Skeletal muscle satellite cell (primary cell): ENCODE measurements around the gene TMEM130.

Experiments
- H3K27me3 ChIP-seq: 2 replicates; pipeline ENCODE4 v1.7.0; 2013; ENCODE audit warnings: low read length; ENCODE audit not compliant: control insufficient read depth, insufficient read depth
- H3K36me3 ChIP-seq: 2 replicates; pipeline ENCODE4 v1.7.0; 2013; ENCODE audit warnings: mild to moderate bottlenecking, control low read depth, low read length; ENCODE audit not compliant: insufficient read depth
- H3K4me1 ChIP-seq: 2 replicates; pipeline ENCODE4 v1.7.0; 2013; ENCODE audit warnings: low read length; ENCODE audit not compliant: control insufficient read depth, insufficient read depth
- H3K4me2 ChIP-seq: 2 replicates; pipeline ENCODE4 v1.7.0; 2013; ENCODE audit warnings: mild to moderate bottlenecking, low read length
- H3K4me3 ChIP-seq: 2 replicates; pipeline ENCODE4 v1.7.0; 2013; ENCODE audit warnings: low read length
- H3K9ac ChIP-seq: 2 replicates; pipeline ENCODE4 v1.7.0; 2013; ENCODE audit warnings: mild to moderate bottlenecking, low read depth, low read length, moderate library complexity
- H3K9me3 ChIP-seq: replicated peaks from 2 replicates; pipeline ENCODE4 v1.7.0; 2013; ENCODE audit warnings: mild to moderate bottlenecking, control low read depth, low read length

Gene TMEM130

DNA sequence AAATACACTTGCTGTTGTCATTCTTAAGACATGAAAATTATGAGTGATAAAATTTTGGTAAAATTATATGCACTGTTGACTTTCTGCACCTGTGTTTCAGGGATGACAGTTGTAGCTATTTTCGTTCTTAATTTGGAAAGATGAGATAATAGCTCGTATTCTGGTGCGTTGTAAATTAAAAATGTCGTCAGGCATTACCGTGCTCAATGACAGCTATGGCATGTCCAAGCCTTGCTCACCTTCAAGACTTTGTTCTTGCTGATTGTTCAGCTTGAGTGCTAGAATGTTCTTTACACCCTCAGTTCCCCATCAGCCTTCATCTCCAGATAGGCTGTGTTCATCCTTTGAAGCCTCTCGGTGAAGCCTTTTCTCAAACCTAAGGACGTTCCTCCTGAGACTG, 30.0 kb upstream of the TMEM130 start:
- no peak overlapping the region for H3K4me3 ChIP-seq
- H3K27me3 ChIP-seq: no peaks in the 10 kb centered on the region
- H3K9ac ChIP-seq: no peak overlapping the region
- peaks cover 97% of the 10 kb centered on the region for H3K36me3 ChIP-seq
- no peak overlapping the region for H3K4me2 ChIP-seq
- H3K4me1 ChIP-seq: no peaks in the 10 kb centered on the region
- H3K9me3 ChIP-seq: no peaks in the 10 kb centered on the region

DNA sequence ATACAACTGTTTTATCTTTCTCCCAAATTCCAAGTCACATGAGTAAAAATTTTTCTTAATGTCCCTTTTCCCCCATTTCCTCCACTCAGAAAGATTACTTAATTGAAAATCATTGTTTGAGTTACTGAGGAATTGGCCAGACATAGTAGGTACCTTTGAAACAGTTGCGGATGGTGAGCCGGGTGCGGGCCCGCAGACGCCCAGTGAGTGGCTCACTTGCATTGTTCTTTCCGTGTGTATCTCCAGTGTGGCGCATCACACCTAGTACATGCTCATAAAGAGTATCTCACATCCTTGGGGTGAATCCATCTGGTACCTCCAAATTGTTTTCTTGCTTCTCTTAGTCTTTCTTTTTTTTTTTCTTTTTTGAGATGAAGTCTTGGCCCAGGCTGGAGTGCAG, 22.8 kb upstream of the TMEM130 start:
- H3K9ac ChIP-seq: no peak overlapping the region
- no peak overlapping the region for H3K4me3 ChIP-seq
- peaks cover 64% of the 10 kb centered on the region for H3K36me3 ChIP-seq
- no peaks in the 10 kb centered on the region for H3K27me3 ChIP-seq
- no peak overlapping the region for H3K4me2 ChIP-seq
- no peaks in the 10 kb centered on the region for H3K9me3 ChIP-seq
- H3K4me1 ChIP-seq: no peaks in the 10 kb centered on the region

- H3K4me1 ChIP-seq: no peaks in the 10 kb centered on the region
- H3K36me3 ChIP-seq: peaks cover 53% of the 10 kb centered on the region
- H3K27me3 ChIP-seq: no peaks in the 10 kb centered on the region
- H3K4me3 ChIP-seq: no peak overlapping the region
- no peak overlapping the region for H3K9ac ChIP-seq
- H3K9me3 ChIP-seq: no peaks in the 10 kb centered on the region
- H3K4me2 ChIP-seq: no peak overlapping the region
Measured at GRCh38 chr7:98887038-98887437, 17.2 kb upstream of the TMEM130 start.

DNA sequence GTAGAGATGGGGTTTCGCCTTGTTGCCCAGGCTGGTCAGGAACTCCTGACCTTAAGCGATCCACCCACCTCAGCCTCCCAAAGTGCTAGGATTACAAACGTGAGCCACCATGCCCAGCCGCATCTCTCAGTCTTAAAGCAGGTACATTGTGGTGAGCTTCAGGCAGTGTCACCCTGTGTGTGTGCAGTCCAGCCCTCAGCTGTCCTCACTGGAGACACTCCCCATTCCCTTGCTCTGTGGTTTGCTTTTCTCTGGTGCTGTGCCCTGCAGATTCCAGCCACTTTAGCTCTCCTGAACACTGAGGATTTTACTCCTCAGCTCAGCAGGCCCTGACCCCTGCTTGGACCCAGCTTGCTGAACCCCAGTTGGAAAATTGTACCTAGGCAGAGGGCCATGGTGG, 14.6 kb upstream of the TMEM130 start:
- Histone ChIP-seq H3K27me3 (no peaks in the 10 kb centered on the region), H3K4me1 (peaks cover 5% of the 10 kb centered on the region), H3K4me2 (no peak overlapping the region), H3K36me3 (peaks cover 54% of the 10 kb centered on the region), H3K4me3 (no peak overlapping the region), H3K9ac (no peak overlapping the region), H3K9me3 (no peaks in the 10 kb centered on the region)

GRCh38 chr7:98881561-98882315, 11.9 kb upstream of the TMEM130 start:
- H3K9ac ChIP-seq: no peak overlapping the region
- H3K4me2 ChIP-seq: no peak overlapping the region
- H3K9me3 ChIP-seq: no peaks in the 10 kb centered on the region
- H3K4me1 ChIP-seq: peaks cover 10% of the 10 kb centered on the region
- H3K36me3 ChIP-seq: peaks cover 39% of the 10 kb centered on the region
- H3K27me3 ChIP-seq: no peaks in the 10 kb centered on the region
- no peak overlapping the region for H3K4me3 ChIP-seq

GRCh38 chr7:98880485-98880884, 10.7 kb upstream of the TMEM130 start:
- H3K4me2 ChIP-seq: no peak overlapping the region
- H3K4me3 ChIP-seq: no peak overlapping the region
- no peak overlapping the region for H3K9ac ChIP-seq
- no peaks in the 10 kb centered on the region for H3K27me3 ChIP-seq
- H3K36me3 ChIP-seq: peaks cover 37% of the 10 kb centered on the region
- H3K4me1 ChIP-seq: peaks cover 10% of the 10 kb centered on the region
- no peaks in the 10 kb centered on the region for H3K9me3 ChIP-seq

GRCh38 chr7:98879979-98880315, 10.1 kb upstream of the TMEM130 start:
- Histone ChIP-seq H3K36me3 (peaks cover 37% of the 10 kb centered on the region), H3K9me3 (no peaks in the 10 kb centered on the region), H3K9ac (peak overlapping the region; percentile 100), H3K4me3 (peak overlapping the region; percentile 99), H3K27me3 (no peaks in the 10 kb centered on the region), H3K4me1 (peaks cover 10% of the 10 kb centered on the region), H3K4me2 (peak overlapping the region; percentile 97)

DNA sequence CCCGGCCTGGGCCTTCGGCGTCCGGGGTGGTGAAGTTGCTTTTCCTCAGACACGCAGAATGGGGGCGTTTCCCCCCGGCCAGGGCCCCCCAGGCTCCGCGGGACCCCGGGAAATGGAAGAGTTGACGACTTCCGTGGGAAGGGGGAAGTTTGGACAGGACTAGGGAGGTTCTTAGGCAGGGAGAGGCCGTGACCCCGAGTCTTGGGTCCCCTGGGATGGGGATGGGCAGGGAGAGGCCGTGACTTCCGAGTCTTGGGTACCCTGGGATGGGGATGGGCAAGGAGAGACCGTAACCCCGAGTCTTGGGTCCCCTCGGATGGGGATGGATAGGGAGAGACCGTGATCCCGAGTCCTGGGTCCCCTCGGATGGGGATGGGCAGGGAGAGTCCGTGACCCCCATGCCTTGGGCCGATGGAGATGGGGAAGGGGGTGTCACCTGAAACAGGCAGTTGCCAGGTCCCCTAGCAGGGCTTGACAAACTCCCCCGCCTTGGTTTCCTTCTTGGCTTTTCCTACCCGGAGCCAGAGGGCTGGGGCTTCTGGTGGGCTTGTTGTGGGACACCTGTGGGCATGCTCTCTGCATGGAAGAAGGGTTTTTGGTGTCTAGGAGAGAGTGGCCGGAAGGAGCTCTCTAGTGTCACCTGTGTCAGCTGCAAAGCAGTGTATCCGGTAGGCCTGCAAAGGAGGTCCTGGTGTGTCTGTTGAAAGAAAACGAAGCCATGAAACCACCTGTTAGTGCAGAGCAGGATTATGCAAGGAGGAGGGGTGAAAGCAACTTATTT, 9.6 kb upstream of the TMEM130 start:
- no peaks in the 10 kb centered on the region for H3K27me3 ChIP-seq
- H3K4me1 ChIP-seq: peaks cover 10% of the 10 kb centered on the region
- peak overlapping the region; percentile 99 for H3K4me3 ChIP-seq
- H3K9ac ChIP-seq: peak overlapping the region; percentile 100
- H3K36me3 ChIP-seq: peaks cover 32% of the 10 kb centered on the region
- H3K9me3 ChIP-seq: no peaks in the 10 kb centered on the region
- peak overlapping the region; percentile 97 for H3K4me2 ChIP-seq

DNA sequence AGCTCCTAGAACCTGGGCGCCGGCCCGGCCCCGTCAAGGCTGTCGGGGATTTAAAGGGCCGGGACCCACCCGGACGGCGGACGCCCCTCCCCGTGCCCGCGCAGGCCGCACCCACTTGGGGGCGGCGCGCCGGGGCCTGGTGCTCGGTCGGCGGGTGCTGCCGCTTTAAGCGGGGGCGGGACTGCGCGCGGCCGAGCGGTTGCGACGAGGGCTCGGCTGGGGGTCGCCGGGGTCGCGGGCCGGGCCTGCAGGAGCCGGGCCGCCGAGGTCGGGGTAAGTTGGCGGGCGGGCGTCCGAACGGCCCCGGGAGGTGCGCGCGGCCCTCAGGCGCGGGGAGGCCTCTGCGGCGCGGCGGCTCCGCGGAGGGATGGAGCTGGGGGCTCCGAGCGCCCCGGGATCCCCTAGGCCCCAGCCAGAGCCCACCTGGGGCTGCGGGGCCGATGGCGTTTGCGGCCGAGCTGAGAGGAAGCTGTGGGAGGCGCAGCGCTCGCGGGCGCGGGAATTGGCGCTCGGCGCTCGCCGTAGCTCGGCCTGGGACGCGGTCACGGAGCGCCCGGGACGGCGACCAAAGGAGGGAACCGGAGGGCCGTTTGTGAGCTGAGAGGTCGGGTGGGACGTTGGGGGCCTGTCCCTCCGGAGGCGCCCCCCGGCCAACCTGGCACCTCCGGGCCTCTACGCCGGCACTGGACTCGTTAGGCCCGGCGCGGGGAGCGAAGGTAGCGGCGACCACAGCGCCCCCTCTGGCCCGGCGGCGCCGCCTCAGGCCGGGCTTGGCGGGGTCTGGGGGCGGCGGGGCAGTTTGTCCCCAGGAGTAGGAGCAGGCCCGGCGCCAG, 8.8 kb upstream of the TMEM130 start, which contains the start of gene TRRAP:
TSS of gene TRRAP (plus strand) at position 168 of the 833 bp plus-strand sequence. CDS start 2,619 bp downstream, outside the sequence.
- peak within 1 kb of the TSS; percentile 99 for H3K4me3 ChIP-seq
- H3K9me3 ChIP-seq: no peaks in the 10 kb centered on the region
- H3K36me3 ChIP-seq: peaks cover 24% of the 10 kb centered on the region
- peaks cover 10% of the 10 kb centered on the region for H3K4me1 ChIP-seq
- H3K9ac ChIP-seq: peak within 1 kb of the TSS; percentile 100
- H3K4me2 ChIP-seq: peak within 1 kb of the TSS; percentile 97
- no peaks in the 10 kb centered on the region for H3K27me3 ChIP-seq

DNA sequence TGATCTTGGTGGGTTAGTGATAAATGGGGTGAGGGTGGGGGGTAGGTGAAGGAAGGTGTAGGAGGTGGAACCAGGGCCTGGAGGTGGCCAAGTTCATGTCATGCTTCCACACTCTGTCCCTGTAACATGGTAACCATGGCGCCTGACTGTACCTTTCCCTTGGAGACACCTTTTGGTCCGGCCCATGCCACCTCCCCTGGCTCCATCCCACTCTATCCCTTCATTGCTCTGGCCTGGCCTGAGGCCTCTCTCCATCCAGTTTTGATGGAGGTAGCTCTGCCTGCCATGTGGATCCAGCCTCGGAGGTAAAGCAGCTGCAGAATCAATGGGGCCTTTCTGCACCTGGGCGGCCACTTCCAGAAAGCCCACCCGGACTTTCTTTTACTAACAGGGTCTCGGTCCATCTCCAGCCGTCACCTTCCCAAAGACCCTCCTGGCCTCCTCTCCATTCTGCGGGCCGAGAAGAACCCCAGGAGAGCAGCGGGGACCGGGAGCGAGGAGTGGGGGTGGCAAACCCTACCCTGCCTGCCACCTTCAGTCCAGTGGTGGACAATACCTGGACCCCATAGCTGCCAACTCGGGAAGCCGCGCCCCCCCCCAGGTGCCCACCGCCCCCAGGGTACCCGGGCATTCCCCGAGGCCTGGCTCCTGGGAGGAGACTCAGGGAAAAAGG, 8.0 kb upstream of the TMEM130 start:
- Histone ChIP-seq H3K4me2 (peak overlapping the region; percentile 97), H3K9me3 (no peaks in the 10 kb centered on the region), H3K4me3 (peak overlapping the region; percentile 99), H3K4me1 (peaks cover 10% of the 10 kb centered on the region), H3K9ac (peak overlapping the region; percentile 100), H3K36me3 (peaks cover 16% of the 10 kb centered on the region), H3K27me3 (no peaks in the 10 kb centered on the region)

DNA sequence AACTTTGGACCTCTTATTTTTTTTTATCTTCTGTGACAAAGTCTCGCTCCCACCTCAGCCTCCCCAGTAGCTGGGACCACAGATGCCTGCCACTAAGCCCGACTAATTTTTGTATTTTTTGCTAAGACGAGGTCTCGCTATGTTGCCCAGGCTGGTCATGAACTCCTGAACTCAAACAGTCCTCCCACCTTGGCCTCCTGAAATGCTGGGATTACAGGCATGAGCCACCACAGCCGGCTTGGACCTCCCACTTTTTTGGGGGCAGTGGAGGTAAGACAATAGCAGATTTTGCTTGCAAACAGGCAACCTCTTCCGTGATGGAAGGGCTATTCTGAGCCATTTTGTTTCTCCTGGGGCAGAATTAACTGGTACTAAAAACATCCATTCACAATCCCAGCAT, 7.3 kb upstream of the TMEM130 start:
- H3K27me3 ChIP-seq: no peaks in the 10 kb centered on the region
- H3K36me3 ChIP-seq: peaks cover 11% of the 10 kb centered on the region
- H3K4me3 ChIP-seq: no peak overlapping the region
- H3K4me1 ChIP-seq: peaks cover 10% of the 10 kb centered on the region
- H3K9ac ChIP-seq: no peak overlapping the region
- no peaks in the 10 kb centered on the region for H3K9me3 ChIP-seq
- no peak overlapping the region for H3K4me2 ChIP-seq
